Measurements from ENCODE around the gene CLEC2B.

DNA sequence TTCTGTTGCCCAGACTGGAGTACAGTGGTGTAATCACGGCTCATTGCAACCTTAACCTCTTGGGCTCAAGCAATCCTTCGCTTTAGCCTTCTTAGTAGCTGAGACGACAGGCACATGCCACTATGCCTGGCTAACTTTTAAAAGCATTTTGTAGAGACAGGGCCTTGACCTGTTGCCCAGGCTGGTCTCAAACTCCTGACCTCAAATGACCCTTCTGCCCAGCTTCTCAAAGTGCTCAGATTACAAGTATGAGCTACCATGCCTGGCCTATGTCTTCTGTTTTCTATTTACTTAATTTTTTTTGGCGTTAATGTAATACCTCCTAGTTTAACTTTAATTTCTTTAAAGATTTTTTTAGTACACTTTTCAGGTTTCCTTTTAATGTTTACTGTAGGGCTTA is 62.4 kb downstream of the CLEC2B start:
- no peak for TF ChIP-seq CTCF (IDR thresholded peaks at IDR 0.05; ENCODE audit: borderline replicate concordance, extremely low read depth, low read length, poor library complexity, severe bottlenecking)
- TF ChIP-seq EZH2 (IDR thresholded peaks at IDR 0.05; ENCODE audit: borderline replicate concordance, low read depth, low read length, severe bottlenecking), result no peak
